ENCODE results near the gene TCP11L2.

- TF ChIP-seq CTCF (IDR thresholded peaks at IDR 0.05; ENCODE audit: poor library complexity, severe bottlenecking) (no peak), MXI1 (conservative IDR thresholded peaks at IDR 0.05; ENCODE audit: poor library complexity, severe bottlenecking) (no peak), RAD21 (conservative IDR thresholded peaks at IDR 0.05) (no peak), REST (IDR thresholded peaks at IDR 0.05; ENCODE audit: borderline replicate concordance) (no peak), EZH2 (IDR thresholded peaks at IDR 0.05; ENCODE audit: borderline replicate concordance, insufficient read depth, low read length, poor library complexity, severe bottlenecking) (no peak), EP300 (conservative IDR thresholded peaks at IDR 0.05; ENCODE audit: poor library complexity, severe bottlenecking) (no peak), POLR2AphosphoS5 (IDR thresholded peaks at IDR 0.05) (no peak)
Measured at GRCh38 chr12:106301241-106301610, 1.3 kb upstream of the TCP11L2 start.

Data from neural cell (in vitro differentiated cells).